H1 (cell line): ENCODE measurements around the gene MTX1. TPM values are rescaled to one million over a fixed set of nuclear protein-coding genes. Genes with fewer than 3 reads are reported as not detected.
"Not testable (repeated sequence)": the region's sequence is repeated elsewhere in the genome, so short reads cannot be mapped to it uniquely, and the experiment has no call there.

ENCODE experiments used
- CTCF ChIA-PET: fragments of 300-600 bp; sonication (Branson Sonifier 250); formaldehyde crosslinking; loops from one replicate; lab custom pipeline; 2021; ENCODE audit not compliant: partially characterized antibody; lab: Charles Lee
- POLR2A ChIA-PET: fragments of 300-600 bp; sonication (Branson Sonifier 250); formaldehyde crosslinking; loops from one replicate; lab custom pipeline; 2021; ENCODE audit warnings: inconsistent platforms; ENCODE audit not compliant: partially characterized antibody; lab: Charles Lee
- DNase-seq, 2 experiments: peaks; one replicate each; pipeline versions ENCODE4 v3.0.0 to v3.0.0-alpha.2; 2010 to 2022; ENCODE audit warnings: low spot score in 2 of 2, low read depth in 1 of 2, mixed read lengths in 1 of 2
- FAIRE-seq: peaks from 2 replicates; lab custom pipeline; 2011; peaks lifted over from hg19 to GRCh38; lab: Jason Lieb, UNC
- H2AFZ ChIP-seq: 2 replicates; pipeline ENCODE4 v1.8.1; 2012; ENCODE audit warnings: low read length, inconsistent platforms
- H2AK5ac ChIP-seq: 2 replicates; pipeline ENCODE4 v1.6.1; 2013; ENCODE audit warnings: low read depth, low read length
- H2BK120ac ChIP-seq: replicated peaks from 2 replicates; pipeline ENCODE3; 2013; ENCODE audit warnings: low read depth, low read length, inconsistent platforms
- H2BK12ac ChIP-seq: 2 replicates; pipeline ENCODE4 v1.6.1; 2013; ENCODE audit warnings: low read depth, low read length
- H2BK15ac ChIP-seq: 2 replicates; pipeline ENCODE4 v1.6.1; 2013; ENCODE audit warnings: low read length
- H2BK20ac ChIP-seq: 2 replicates; pipeline ENCODE4 v1.6.1; 2013; ENCODE audit warnings: low read length
- H2BK5ac ChIP-seq: 2 replicates; pipeline ENCODE4 v1.6.1; 2013; ENCODE audit warnings: low read depth, low read length
- H3K14ac ChIP-seq: 2 replicates; pipeline ENCODE4 v1.6.1; 2013; ENCODE audit warnings: inconsistent platforms; ENCODE audit not compliant: insufficient read length
- H3K18ac ChIP-seq: 2 replicates; pipeline ENCODE4 v1.6.1; 2013; ENCODE audit warnings: low read length; ENCODE audit errors: extremely low read depth
- H3K23ac ChIP-seq: 2 replicates; pipeline ENCODE4 v1.6.1; 2013; ENCODE audit warnings: inconsistent platforms; ENCODE audit not compliant: insufficient read length
- H3K23me2 ChIP-seq: 2 replicates; pipeline ENCODE4 v1.6.1; 2013; ENCODE audit warnings: low read depth, low read length
- H3K27ac ChIP-seq: 2 replicates; pipeline ENCODE4 v1.6.1; 2011; ENCODE audit warnings: low read depth, low read length, inconsistent platforms
- H3K27me3 ChIP-seq, 4 experiments: replicated peaks in 1 of 4; 1 replicate in 1 of 4; 2 replicates in 3 of 4; pipeline versions ENCODE4 v1.6.1 to v1.8.1; 2011 to 2013; ENCODE audit warnings: low read length in 3 of 4, mild to moderate bottlenecking in 3 of 4, inconsistent platforms in 2 of 4, mixed read lengths in 2 of 4, moderate library complexity in 1 of 4; ENCODE audit not compliant: control insufficient read depth in 3 of 4, insufficient read depth in 3 of 4; ENCODE audit errors: extremely low read depth in 1 of 4
- H3K36me3 ChIP-seq, 4 experiments: 2 replicates each; pipeline versions ENCODE4 v1.6.1 to v1.8.1; 2011 to 2013; ENCODE audit warnings: mild to moderate bottlenecking in 4 of 4, low read length in 3 of 4, moderate library complexity in 2 of 4, control low read depth in 1 of 4, inconsistent platforms in 1 of 4; ENCODE audit not compliant: insufficient read depth in 4 of 4, control insufficient read depth in 2 of 4
- H3K4ac ChIP-seq: replicated peaks from 2 replicates; pipeline ENCODE3; 2013; ENCODE audit warnings: low read length, low read depth, mixed read lengths, inconsistent platforms; ENCODE audit not compliant: insufficient read length
- H3K4me1 ChIP-seq, 4 experiments: replicated peaks in 1 of 4; 1 replicate in 1 of 4; 2 replicates in 3 of 4; pipeline versions ENCODE4 v1.6.1 to v1.8.1; 2011 to 2013; ENCODE audit warnings: low read length in 3 of 4, inconsistent platforms in 2 of 4, mixed read lengths in 1 of 4; ENCODE audit not compliant: insufficient read depth in 4 of 4, control insufficient read depth in 3 of 4
- H3K4me2 ChIP-seq, 2 experiments: 2 replicates each; pipeline versions ENCODE4 v1.6.1 to v1.8.1; 2011 to 2013; ENCODE audit warnings: low read depth in 2 of 2, low read length in 2 of 2, control low read depth in 1 of 2, inconsistent platforms in 1 of 2, mild to moderate bottlenecking in 1 of 2; ENCODE audit not compliant: insufficient read depth in 1 of 2
- H3K4me3 ChIP-seq, 4 experiments: fragments of 200-600, 300-600 bp in 1 of 4; sonication (generic), shearing (Covaris generic), sonication (Bioruptor Twin) in 1 of 4; 2 replicates each; pipeline versions ENCODE4 v1.5.1 to v1.8.1; 2011 to 2016; ENCODE audit warnings: low read length in 4 of 4, low read depth in 3 of 4, control low read depth in 2 of 4, inconsistent platforms in 2 of 4, mild to moderate bottlenecking in 2 of 4, mixed read lengths in 1 of 4, moderate library complexity in 1 of 4; ENCODE audit not compliant: insufficient read depth in 2 of 4; ENCODE audit errors: extremely low read depth in 1 of 4
- H3K56ac ChIP-seq: replicated peaks from 2 replicates; pipeline ENCODE3; 2013; ENCODE audit warnings: low read depth, mild to moderate bottlenecking, mixed read lengths, low read length, inconsistent platforms; ENCODE audit not compliant: insufficient read length
- H3K79me1 ChIP-seq: 2 replicates; pipeline ENCODE4 v1.6.1; 2013; ENCODE audit warnings: low read depth, low read length, control low read depth
- H3K79me2 ChIP-seq, 2 experiments: 2 replicates each; pipeline versions ENCODE4 v1.6.1 to v1.8.1; 2012 to 2013; ENCODE audit warnings: low read length in 2 of 2, mild to moderate bottlenecking in 2 of 2, inconsistent platforms in 1 of 2; ENCODE audit not compliant: insufficient read depth in 2 of 2, control insufficient read depth in 1 of 2
- H3K9ac ChIP-seq, 4 experiments: replicated peaks in 1 of 4; 1 replicate in 1 of 4; 2 replicates in 3 of 4; pipeline versions ENCODE4 v1.6.1 to v1.8.1; 2011 to 2013; ENCODE audit warnings: low read depth in 3 of 4, low read length in 3 of 4, control low read depth in 2 of 4, mild to moderate bottlenecking in 2 of 4, moderate library complexity in 2 of 4, inconsistent platforms in 1 of 4; ENCODE audit errors: extremely low read depth in 1 of 4
- H3K9me3 ChIP-seq, 2 experiments: 2 replicates each; pipeline versions ENCODE4 v1.6.1 to v1.8.1; 2012 to 2013; ENCODE audit warnings: mild to moderate bottlenecking in 2 of 2, moderate library complexity in 2 of 2, control low read depth in 1 of 2, inconsistent platforms in 1 of 2, low read depth in 1 of 2, low read length in 1 of 2, mixed read lengths in 1 of 2; ENCODE audit not compliant: insufficient read depth in 2 of 2
- H4K20me1 ChIP-seq, 2 experiments: replicated peaks in 1 of 2; 2 replicates each; pipeline versions ENCODE3 to v1.8.1; 2011 to 2013; ENCODE audit warnings: inconsistent platforms in 2 of 2, low read length in 2 of 2, mild to moderate bottlenecking in 1 of 2; ENCODE audit not compliant: insufficient read depth in 2 of 2, control insufficient read depth in 1 of 2
- H4K5ac ChIP-seq: 2 replicates; pipeline ENCODE4 v1.6.1; 2013; ENCODE audit warnings: low read length, low read depth, mixed read lengths, inconsistent platforms; ENCODE audit not compliant: insufficient read length
- H4K8ac ChIP-seq: 2 replicates; pipeline ENCODE4 v1.8.0; 2013; ENCODE audit warnings: mild to moderate bottlenecking, moderate library complexity, low read length, inconsistent platforms; ENCODE audit not compliant: insufficient read depth; ENCODE audit errors: extremely low read depth
- H4K91ac ChIP-seq: replicated peaks from 2 replicates; pipeline ENCODE3; 2013; ENCODE audit warnings: low read length, mixed read lengths, inconsistent platforms; ENCODE audit not compliant: insufficient read length
- WGBS, 2 experiments: shearing (Covaris generic) in 1 of 2; methylation state at CpG; one replicate each; pipeline versions ENCODE4 v1.1.6 to v1.1.7; 2013 to 2015; ENCODE audit warnings: low lambda C conversion rate in 2 of 2, mixed read lengths in 2 of 2, inconsistent platforms in 1 of 2, low coverage in 1 of 2, missing lambda C conversion rate in 1 of 2; ENCODE audit not compliant: insufficient replicate concordance in 2 of 2, insufficient coverage in 1 of 2, insufficient read length in 1 of 2; ENCODE audit errors: extremely low coverage in 1 of 2, missing lambda C conversion rate in 1 of 2; 5-methylcytosine and 5-hydroxymethylcytosine counted together
- polyA plus RNA-seq, 7 experiments: library from polyadenylated mRNA; depleted of rRNA in 3 of 7; stranded (reverse) in 5 of 7; unstranded in 2 of 7; fragments of >200 nt in 5 of 7; fragments of 200-250 nt in 2 of 7; gene quantifications; 1 replicate in 5 of 7; 2 replicates in 1 of 7; 4 replicates in 1 of 7; pipeline versions ENCODE4 v1.2.1 to v1.2.3, GENCODE V29; 2011 to 2013; ENCODE audit warnings: missing spikeins in 2 of 7, mixed read lengths in 2 of 7
- total RNA-seq: library from RNA; stranded (reverse); fragmentation: NEBNext Ultra II Directional; extraction: Animal tissue kit (Norgen Biotek cat#: 25700); gene quantifications from 2 replicates; pipeline ENCODE4 v1.2.1, GENCODE V29; 2021

The MTX1 gene
- total and polyA plus RNA-seq, 2 of the 8 experiments (the other 6 are each of a cell fraction or from before 2014, with no cell fraction given): 47.9 to 131 TPM

- not testable (repeated sequence) for H3K9ac ChIP-seq, H3K79me1 ChIP-seq, DNase-seq, H4K20me1 ChIP-seq, H2BK5ac ChIP-seq, H3K36me3 ChIP-seq, H3K79me2 ChIP-seq, H3K4me2 ChIP-seq, H3K4me3 ChIP-seq, H2BK120ac ChIP-seq, H2AK5ac ChIP-seq, H2BK12ac ChIP-seq, H3K23me2 ChIP-seq, H4K8ac ChIP-seq, H3K4ac ChIP-seq, H3K14ac ChIP-seq, H3K9me3 ChIP-seq, H4K91ac ChIP-seq, H2BK20ac ChIP-seq, H2AFZ ChIP-seq, H3K27me3 ChIP-seq, H3K56ac ChIP-seq, H3K23ac ChIP-seq, FAIRE-seq, H4K5ac ChIP-seq, H3K18ac ChIP-seq, H3K27ac ChIP-seq, H2BK15ac ChIP-seq
- H3K4me1 ChIP-seq: peaks cover 2 to 16% (median 13%) of the 10 kb centered on the region in 4 experiments
- 95% methylated on average over 6 of the region's 6 CpGs; no CpG with 5 or more reads in 1 of the 2 experiments for WGBS, 2 experiments
- POLR2A ChIA-PET: interaction anchor here (1.1 kb wide), 1 partner anchor 18 kb away, joined by 4 read pairs; no protein-coding TSS in a partner anchor
- CTCF ChIA-PET: interaction anchor here (0.8 to 1.5 kb wide), 3 partner anchors 20 to 78 kb away, joined by 3 to 6 read pairs (median 6); no protein-coding TSS in a partner anchor
Observed at GRCh38 chr1:155162631-155163030, 45.9 kb upstream of the MTX1 start.

- H3K56ac ChIP-seq, H2BK20ac ChIP-seq, H2BK15ac ChIP-seq, H3K4me2 ChIP-seq, H4K5ac ChIP-seq, H3K27me3 ChIP-seq, H3K14ac ChIP-seq, H3K18ac ChIP-seq, H3K36me3 ChIP-seq, H3K79me1 ChIP-seq, H3K4me3 ChIP-seq, H3K79me2 ChIP-seq, H2BK12ac ChIP-seq, H4K91ac ChIP-seq, DNase-seq, H2BK120ac ChIP-seq, H2BK5ac ChIP-seq, POLR2A ChIA-PET, H3K23ac ChIP-seq, H2AK5ac ChIP-seq, FAIRE-seq, H2AFZ ChIP-seq, H3K9me3 ChIP-seq, H3K9ac ChIP-seq, H4K20me1 ChIP-seq, H4K8ac ChIP-seq, H3K4ac ChIP-seq, H3K27ac ChIP-seq: not testable (repeated sequence)
- H3K4me1 ChIP-seq: peaks cover 2 to 17% (median 13%) of the 10 kb centered on the region in 4 experiments
- WGBS, 2 experiments: 91% methylated on average over 4 of the region's 4 CpGs; no CpG with 5 or more reads in 1 of the 2 experiments
- CTCF ChIA-PET: interaction anchor here (0.7 to 1.5 kb wide), 5 partner anchors 30 to 102 kb away, joined by 3 to 6 read pairs (median 3); no protein-coding TSS in a partner anchor
- H3K23me2 ChIP-seq: peaks cover 11% of the 10 kb centered on the region
Observed at GRCh38 chr1:155163785-155164184, 44.7 kb upstream of the MTX1 start.
